Measurements from ENCODE around the gene DRD2.

DNA sequence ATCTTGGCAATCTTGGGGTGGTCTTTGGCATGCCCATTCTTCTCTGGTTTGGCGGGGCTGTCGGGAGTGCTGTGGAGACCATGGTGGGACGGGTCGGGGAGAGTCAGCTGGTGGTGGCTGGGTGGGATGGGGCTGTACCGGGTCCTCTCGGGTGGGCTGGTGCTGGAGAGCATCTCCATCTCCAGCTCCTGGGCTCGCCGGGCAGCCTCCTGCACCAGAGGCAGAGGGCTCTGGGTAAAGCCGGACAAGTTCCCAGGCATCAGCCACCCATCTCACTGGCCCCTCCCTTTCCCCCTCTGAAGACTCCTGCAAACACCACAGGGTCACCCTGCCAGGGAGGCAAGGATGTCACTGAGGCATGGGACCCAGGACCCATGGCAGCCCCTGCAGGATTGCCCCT lies 62.5 kb downstream of the DRD2 start:
- TF ChIP-seq, protein P1, sequence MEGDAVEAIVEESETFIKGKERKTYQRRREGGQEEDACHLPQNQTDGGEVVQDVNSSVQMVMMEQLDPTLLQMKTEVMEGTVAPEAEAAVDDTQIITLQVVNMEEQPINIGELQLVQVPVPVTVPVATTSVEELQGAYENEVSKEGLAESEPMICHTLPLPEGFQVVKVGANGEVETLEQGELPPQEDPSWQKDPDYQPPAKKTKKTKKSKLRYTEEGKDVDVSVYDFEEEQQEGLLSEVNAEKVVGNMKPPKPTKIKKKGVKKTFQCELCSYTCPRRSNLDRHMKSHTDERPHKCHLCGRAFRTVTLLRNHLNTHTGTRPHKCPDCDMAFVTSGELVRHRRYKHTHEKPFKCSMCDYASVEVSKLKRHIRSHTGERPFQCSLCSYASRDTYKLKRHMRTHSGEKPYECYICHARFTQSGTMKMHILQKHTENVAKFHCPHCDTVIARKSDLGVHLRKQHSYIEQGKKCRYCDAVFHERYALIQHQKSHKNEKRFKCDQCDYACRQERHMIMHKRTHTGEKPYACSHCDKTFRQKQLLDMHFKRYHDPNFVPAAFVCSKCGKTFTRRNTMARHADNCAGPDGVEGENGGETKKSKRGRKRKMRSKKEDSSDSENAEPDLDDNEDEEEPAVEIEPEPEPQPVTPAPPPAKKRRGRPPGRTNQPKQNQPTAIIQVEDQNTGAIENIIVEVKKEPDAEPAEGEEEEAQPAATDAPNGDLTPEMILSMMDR (IDR thresholded peaks at IDR 0.05), result no peak
- TF ChIP-seq POLR2A (IDR thresholded peaks at IDR 0.05), result no peak

Data from testis (tissue), 2 donors.